Activated CD8-positive, alpha-beta T cell treated with anti-CD3 and anti-CD28 coated beads for 36 hours (primary cell): ENCODE measurements around the gene SLC38A10. TPM values are rescaled to one million over a fixed set of nuclear protein-coding genes. Genes with fewer than 3 reads are reported as not detected.

Experiments
- ATAC-seq: fragments of 200-7000 bp; cut with Tn5 transposase; one replicate; pipeline ENCODE4 v1.10.0; 2021; ENCODE audit warnings: mild to moderate bottlenecking, moderate library complexity
- CTCF ChIA-PET: fragments of 350-600 bp; sonication (Branson Sonifier 250); formaldehyde crosslinking; loops from one replicate; lab custom pipeline; 2021; ENCODE audit warnings: antibody characterized with exemption; lab: Charles Lee
- POLR2A ChIA-PET: fragments of 350-600 bp; sonication (Branson Sonifier 250); formaldehyde crosslinking; loops from one replicate; lab custom pipeline; 2021; ENCODE audit warnings: antibody characterized with exemption; lab: Charles Lee
- DNase-seq: peaks from one replicate; pipeline ENCODE4 v3.0.0-alpha.2; 2020
- H3K27ac Mint-ChIP-seq: one replicate; pipeline ENCODE4 v1.8.0; 2021; ENCODE audit warnings: mild to moderate bottlenecking, mixed read lengths
- H3K27me3 Mint-ChIP-seq: one replicate; pipeline ENCODE4 v1.8.0; 2021; ENCODE audit warnings: mixed read lengths
- H3K36me3 Mint-ChIP-seq: one replicate; pipeline ENCODE4 v1.8.0; 2021; ENCODE audit warnings: low read depth, mixed read lengths
- H3K4me1 Mint-ChIP-seq: one replicate; pipeline ENCODE4 v1.8.0; 2021; ENCODE audit warnings: low read depth, mixed read lengths
- H3K4me3 Mint-ChIP-seq: one replicate; pipeline ENCODE4 v1.8.0; 2021; ENCODE audit warnings: mild to moderate bottlenecking, moderate library complexity, mixed read lengths
- H3K9me3 Mint-ChIP-seq: one replicate; pipeline ENCODE4 v1.8.0; 2021; ENCODE audit warnings: mixed read lengths
- CTCF ChIP-seq: fragments of 200-600 bp; IDR thresholded peaks from one replicate; pipeline ENCODE4 v1.8.0; 2022; ENCODE audit warnings: antibody characterized with exemption, mild to moderate bottlenecking
- intact Hi-C: fragments of 100-400 bp; cut with micrococcal nuclease; formaldehyde crosslinking; loops from one replicate; pipeline ENCODE4 v1.10.0; 2022
- total RNA-seq, 2 experiments: library from RNA; stranded (reverse); gene quantifications; one replicate each; pipeline ENCODE4 v1.2.3, GENCODE V29; 2021

Gene SLC38A10
- total RNA-seq, 2 experiments from 2014 or later, result 42.7 to 45.4 TPM

- ChIA-PET POLR2A (interaction anchor here (0.6 to 0.9 kb wide), 3 partner anchors 22 to 307 kb away, joined by 3 to 4 read pairs (median 3); no protein-coding TSS in a partner anchor), CTCF (interaction anchor here (1.3 kb wide), 1 partner anchor 12 kb away, joined by 3 read pairs; no protein-coding TSS in a partner anchor)
- Mint-ChIP-seq H3K4me3 (no peak overlapping the region), H3K27me3 (no peaks in the 10 kb centered on the region), H3K9me3 (no peaks in the 10 kb centered on the region), H3K27ac (no peak overlapping the region), H3K36me3 (peaks cover 26% of the 10 kb centered on the region), H3K4me1 (peaks cover 4% of the 10 kb centered on the region)
- intact Hi-C loops, result no loop called here
- no peak for DNase-seq
- ATAC-seq, result no peak
- no peak for TF ChIP-seq CTCF
Observed at GRCh38 chr17:81279278-81280275, 15.5 kb downstream of the SLC38A10 start.

- H3K4me3 Mint-ChIP-seq, result no peak overlapping the region
- H3K4me1 Mint-ChIP-seq, result no peaks in the 10 kb centered on the region
- intact Hi-C loops, result no loop called here
- no peaks in the 10 kb centered on the region for H3K9me3 Mint-ChIP-seq
- DNase-seq (no peak), ATAC-seq (no peak)
- no peaks in the 10 kb centered on the region for H3K27me3 Mint-ChIP-seq
- no peak overlapping the region for H3K27ac Mint-ChIP-seq
- CTCF ChIA-PET, result interaction anchor here (1.2 kb wide), 1 partner anchor 206 kb away, joined by 4 read pairs; no protein-coding TSS in a partner anchor
- TF ChIP-seq CTCF, result no peak
- peaks cover 24% of the 10 kb centered on the region for H3K36me3 Mint-ChIP-seq
- POLR2A ChIA-PET, result no interaction called here
Observed at GRCh38 chr17:81278831-81279230, 16.3 kb downstream of the SLC38A10 start.

- POLR2A ChIA-PET, result no interaction called here
- no peak overlapping the region for H3K27ac Mint-ChIP-seq
- no peak overlapping the region for H3K4me3 Mint-ChIP-seq
- H3K36me3 Mint-ChIP-seq, result peaks cover 28% of the 10 kb centered on the region
- H3K9me3 Mint-ChIP-seq, result no peaks in the 10 kb centered on the region
- DNase-seq (no peak), ATAC-seq (no peak)
- CTCF ChIA-PET, result interaction anchor here (0.6 to 1.2 kb wide), 2 partner anchors 17 to 206 kb away, joined by 3 to 4 read pairs; partner anchors contain the start of gene SLC38A10
- no peaks in the 10 kb centered on the region for H3K27me3 Mint-ChIP-seq
- intact Hi-C loops, result no loop called here
- TF ChIP-seq CTCF, result no peak
- no peaks in the 10 kb centered on the region for H3K4me1 Mint-ChIP-seq
Observed at GRCh38 chr17:81277946-81278693, 17.0 kb downstream of the SLC38A10 start.

- peaks cover 34% of the 10 kb centered on the region for H3K36me3 Mint-ChIP-seq
- DNase-seq (no peak), ATAC-seq (no peak)
- no peak for TF ChIP-seq CTCF
- no peaks in the 10 kb centered on the region for H3K9me3 Mint-ChIP-seq
- CTCF ChIA-PET, result no interaction called here
- POLR2A ChIA-PET, result interaction anchor here (1.0 kb wide), 1 partner anchor 239 kb away, joined by 3 read pairs; no protein-coding TSS in a partner anchor
- H3K27ac Mint-ChIP-seq, result no peak overlapping the region
- H3K4me1 Mint-ChIP-seq, result peaks cover 2% of the 10 kb centered on the region
- H3K4me3 Mint-ChIP-seq, result no peak overlapping the region
- intact Hi-C loops, result no loop called here
- no peaks in the 10 kb centered on the region for H3K27me3 Mint-ChIP-seq
Observed at GRCh38 chr17:81277421-81277820, 17.7 kb downstream of the SLC38A10 start.
